A549 (cell line): Measurements from ENCODE around the gene CHST2.

Source experiments
- CTCF ChIP-seq: fragments of >200 bp; sonication (Bioruptor Twin); formaldehyde crosslinking; IDR thresholded peaks from 3 replicates; pipeline ENCODE4 v1.5.1; 2016
- ELK1 ChIP-seq: fragments of 150-350 bp; IDR thresholded peaks from 2 replicates; pipeline ENCODE4 v1.6.1; 2014; ENCODE audit warnings: low read depth, mild to moderate bottlenecking, low read length
- HOXA7 ChIP-seq: fragments of 250-450 bp; sonication (Bioruptor Pico); IDR thresholded peaks from 2 replicates; pipeline ENCODE4 v1.5.0; 2020; ENCODE audit warnings: mild to moderate bottlenecking, moderate library complexity
- POLR2A ChIP-seq: IDR thresholded peaks from 2 replicates; pipeline ENCODE4 v1.6.1; 2012; ENCODE audit warnings: mild to moderate bottlenecking, low read length
- RAD21 ChIP-seq, 2 experiments: fragments of >200 bp in 1 of 2; sonication (Bioruptor Twin) in 1 of 2; formaldehyde crosslinking in 1 of 2; IDR thresholded peaks in 1 of 2; conservative IDR thresholded peaks in 1 of 2; 2 replicates in 1 of 2; 3 replicates in 1 of 2; pipeline ENCODE4 v1.6.1; 2012 to 2018; ENCODE audit warnings: inconsistent platforms in 1 of 2
- REST ChIP-seq: fragments of 200-600 bp; sonication (generic); IDR thresholded peaks from 2 replicates; pipeline ENCODE4 v1.6.1; 2016; ENCODE audit warnings: antibody characterized with exemption, mild to moderate bottlenecking, moderate library complexity
- SREBF2 ChIP-seq: fragments of 450-650 bp; IDR thresholded peaks from 2 replicates; pipeline ENCODE4 v1.6.1; 2014; ENCODE audit warnings: mild to moderate bottlenecking, moderate library complexity
- TP53 ChIP-seq: fragments of 250-450 bp; sonication (Bioruptor Pico); IDR thresholded peaks from 2 replicates; pipeline ENCODE4 v1.5.0; 2021; ENCODE audit warnings: mild to moderate bottlenecking, moderate library complexity
- ZFP36 ChIP-seq: fragments of 450-650 bp; IDR thresholded peaks from 2 replicates; pipeline ENCODE4 v1.6.1; 2014; ENCODE audit warnings: borderline replicate concordance; ENCODE audit not compliant: partially characterized antibody

GRCh38 chr3:143122608-143123352 lies 3.2 kb downstream of the CHST2 start:
- TF ChIP-seq POLR2A (no peak), CTCF (no peak), REST (no peak), RAD21 (conservative IDR thresholded peaks at IDR 0.05 in 1 of 2, IDR thresholded peaks at IDR 0.05 in 1 of 2) (no peak), ZFP36 (no peak), HOXA7 (CRISPR knock-in tag) (no peak), SREBF2 (no peak), ELK1 (no peak), TP53 (CRISPR knock-in tag) (no peak)
